Measurements from ENCODE around the gene ZAR1. TPM values are rescaled to one million over a fixed set of nuclear protein-coding genes. Genes with fewer than 3 reads are reported as not detected.

The ZAR1 gene
- total RNA-seq, 1 donor from 2014 or later = 2.5 TPM

DNA sequence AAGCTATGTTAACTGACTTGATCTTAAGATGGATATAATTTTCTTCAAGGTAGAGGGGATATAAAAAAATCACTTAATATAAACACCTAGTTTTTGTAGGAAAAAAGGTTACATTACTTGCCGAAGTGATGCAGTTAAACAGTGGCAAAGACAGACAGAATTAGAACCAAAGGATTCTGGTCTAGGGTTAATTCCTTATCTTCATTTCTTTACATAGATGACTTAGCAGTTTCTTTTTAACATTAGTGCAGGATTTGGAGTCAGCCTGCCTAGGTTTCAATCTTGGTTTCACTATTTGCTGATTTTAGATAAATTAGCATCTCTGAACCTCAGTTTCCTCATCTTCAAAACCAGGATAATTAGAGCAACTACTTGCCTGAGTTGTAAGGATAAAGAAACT, 14.3 kb downstream of the ZAR1 start:
- Histone ChIP-seq H3K27me3 (no peaks in the 10 kb centered on the region), H3K36me3 (peaks cover 0 to 20% of the 10 kb centered on the region in 2 donors), H3K4me1 (no peaks in the 10 kb centered on the region), H3K4me3 (no peak overlapping the region), H3K9me3 (no peaks in the 10 kb centered on the region), H3K27ac (no peak overlapping the region)
- TF ChIP-seq, protein P1, sequence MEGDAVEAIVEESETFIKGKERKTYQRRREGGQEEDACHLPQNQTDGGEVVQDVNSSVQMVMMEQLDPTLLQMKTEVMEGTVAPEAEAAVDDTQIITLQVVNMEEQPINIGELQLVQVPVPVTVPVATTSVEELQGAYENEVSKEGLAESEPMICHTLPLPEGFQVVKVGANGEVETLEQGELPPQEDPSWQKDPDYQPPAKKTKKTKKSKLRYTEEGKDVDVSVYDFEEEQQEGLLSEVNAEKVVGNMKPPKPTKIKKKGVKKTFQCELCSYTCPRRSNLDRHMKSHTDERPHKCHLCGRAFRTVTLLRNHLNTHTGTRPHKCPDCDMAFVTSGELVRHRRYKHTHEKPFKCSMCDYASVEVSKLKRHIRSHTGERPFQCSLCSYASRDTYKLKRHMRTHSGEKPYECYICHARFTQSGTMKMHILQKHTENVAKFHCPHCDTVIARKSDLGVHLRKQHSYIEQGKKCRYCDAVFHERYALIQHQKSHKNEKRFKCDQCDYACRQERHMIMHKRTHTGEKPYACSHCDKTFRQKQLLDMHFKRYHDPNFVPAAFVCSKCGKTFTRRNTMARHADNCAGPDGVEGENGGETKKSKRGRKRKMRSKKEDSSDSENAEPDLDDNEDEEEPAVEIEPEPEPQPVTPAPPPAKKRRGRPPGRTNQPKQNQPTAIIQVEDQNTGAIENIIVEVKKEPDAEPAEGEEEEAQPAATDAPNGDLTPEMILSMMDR (IDR thresholded peaks at IDR 0.05) = no peak
- TF ChIP-seq POLR2AphosphoS5 (IDR thresholded peaks at IDR 0.05; ENCODE audit: insufficient read depth in 1 of 2, low read depth in 1 of 2) = no peak
- TF ChIP-seq POLR2A (IDR thresholded peaks at IDR 0.05) = no peak
- intact Hi-C loops (cut with DNase I) = no loop called here
- DNase-seq (ENCODE audit: extremely low spot score in 2 of 2) = no peak

DNA sequence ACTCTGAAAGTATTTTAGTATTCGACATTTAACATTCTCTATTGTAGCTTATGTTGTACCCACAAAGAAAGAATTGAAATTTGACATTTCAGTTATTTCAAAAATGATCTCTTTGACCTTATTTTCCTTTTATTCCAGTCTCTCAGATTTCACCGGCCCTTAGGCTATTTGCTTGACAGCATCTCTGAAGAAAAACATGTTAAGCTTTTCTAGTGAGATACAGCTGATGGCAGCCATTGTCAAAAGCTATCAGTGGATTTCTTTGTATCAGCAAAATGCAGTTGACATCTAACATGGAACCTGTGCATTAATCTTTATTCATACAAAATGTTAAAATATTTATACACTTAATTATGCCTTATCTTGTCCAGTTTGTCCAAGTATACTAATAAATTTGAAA, 16.7 kb downstream of the ZAR1 start:
- intact Hi-C loops (cut with DNase I) = no loop called here
- Histone ChIP-seq H3K36me3 (peaks cover 0 to 29% of the 10 kb centered on the region in 2 donors), H3K4me3 (no peak overlapping the region), H3K27ac (no peak overlapping the region), H3K27me3 (no peaks in the 10 kb centered on the region), H3K4me1 (no peaks in the 10 kb centered on the region), H3K9me3 (no peaks in the 10 kb centered on the region)
- no peak for DNase-seq (ENCODE audit: extremely low spot score in 2 of 2)
- TF ChIP-seq, protein P1 (IDR thresholded peaks at IDR 0.05) = no peak
- TF ChIP-seq POLR2AphosphoS5 (IDR thresholded peaks at IDR 0.05; ENCODE audit: insufficient read depth in 1 of 2, low read depth in 1 of 2) (no peak), POLR2A (IDR thresholded peaks at IDR 0.05) (no peak)

DNA sequence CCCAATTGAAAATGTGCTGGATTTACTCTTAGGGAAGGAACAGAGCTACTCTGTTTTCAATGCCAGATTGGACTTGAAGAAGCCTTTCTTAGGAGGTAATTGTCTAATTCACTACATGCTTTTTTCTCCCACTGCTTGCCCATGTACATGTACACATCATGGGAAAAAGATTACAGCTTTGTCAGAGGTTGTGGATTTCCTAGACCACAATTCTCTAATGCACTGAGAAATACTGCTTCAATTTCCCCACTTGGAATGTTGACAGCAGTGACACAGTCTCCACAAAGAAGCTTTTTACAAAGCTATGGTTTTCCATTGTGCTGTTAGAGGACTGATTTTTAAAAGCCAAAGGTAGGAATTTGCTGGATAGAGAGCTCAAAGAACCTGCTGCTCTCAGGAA, 19.5 kb downstream of the ZAR1 start:
- Histone ChIP-seq H3K4me3 (no peak overlapping the region), H3K27ac (no peak overlapping the region), H3K9me3 (no peaks in the 10 kb centered on the region), H3K4me1 (no peaks in the 10 kb centered on the region), H3K36me3 (peaks cover 0 to 54% of the 10 kb centered on the region in 2 donors), H3K27me3 (no peaks in the 10 kb centered on the region)
- no peak for DNase-seq (ENCODE audit: extremely low spot score in 2 of 2)
- intact Hi-C loops (cut with DNase I) = no loop called here
- TF ChIP-seq, protein P1 (IDR thresholded peaks at IDR 0.05) = no peak
- TF ChIP-seq POLR2AphosphoS5 (IDR thresholded peaks at IDR 0.05; ENCODE audit: insufficient read depth in 1 of 2, low read depth in 1 of 2) (no peak), POLR2A (IDR thresholded peaks at IDR 0.05) (no peak)

DNA sequence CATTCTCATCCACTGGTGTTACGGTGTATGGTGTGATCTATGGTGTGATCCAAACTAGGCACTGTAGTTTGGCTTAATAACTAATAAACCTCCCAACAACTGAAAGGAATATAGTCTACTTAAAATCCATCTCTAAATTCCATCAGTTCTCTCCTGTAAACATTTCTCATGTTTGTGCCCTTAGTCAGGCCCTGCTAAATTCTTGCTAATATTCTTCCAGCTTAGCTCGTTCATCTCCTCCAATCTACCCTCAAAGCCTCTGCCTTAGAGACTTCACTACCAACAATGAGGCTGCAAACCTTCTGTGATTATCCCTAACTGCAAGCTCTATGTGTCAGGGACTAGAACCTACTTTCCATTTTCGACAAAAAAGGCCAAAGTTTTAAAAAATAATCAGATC, 28.1 kb downstream of the ZAR1 start:
- Histone ChIP-seq H3K9me3 (no peaks in the 10 kb centered on the region), H3K4me1 (no peaks in the 10 kb centered on the region), H3K27me3 (no peaks in the 10 kb centered on the region), H3K4me3 (no peak overlapping the region), H3K27ac (no peak overlapping the region), H3K36me3 (peaks cover 5 to 63% of the 10 kb centered on the region in 2 donors)
- no peak for TF ChIP-seq POLR2AphosphoS5 (IDR thresholded peaks at IDR 0.05; ENCODE audit: insufficient read depth in 1 of 2, low read depth in 1 of 2)
- TF ChIP-seq, protein P1 (IDR thresholded peaks at IDR 0.05) = no peak
- no peak for TF ChIP-seq POLR2A (IDR thresholded peaks at IDR 0.05)
- DNase-seq (ENCODE audit: extremely low spot score in 2 of 2) = no peak
- intact Hi-C loops (cut with DNase I) = no loop called here

DNA sequence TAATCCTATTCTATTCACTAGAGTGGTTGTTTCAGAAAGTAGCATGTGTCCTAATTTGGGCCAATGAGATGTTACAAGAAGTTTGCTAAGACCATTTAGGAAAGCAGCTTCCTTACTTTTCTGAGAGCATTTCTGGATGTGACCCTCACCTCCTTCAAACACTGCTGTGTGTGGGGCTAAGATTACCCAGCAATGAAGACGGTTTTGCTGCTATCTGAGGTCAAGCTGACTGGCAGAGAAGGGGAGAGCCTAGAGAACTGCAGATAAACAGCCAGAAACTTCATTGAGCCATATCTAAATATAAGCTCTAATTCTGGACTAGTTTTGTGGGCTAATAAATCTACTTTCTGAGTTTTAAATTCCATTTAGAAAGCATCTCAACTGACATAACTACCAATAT, 36.4 kb downstream of the ZAR1 start:
- Histone ChIP-seq H3K27me3 (no peaks in the 10 kb centered on the region), H3K27ac (no peak overlapping the region), H3K9me3 (no peaks in the 10 kb centered on the region), H3K36me3 (peaks cover 6 to 82% of the 10 kb centered on the region in 2 donors), H3K4me3 (no peak overlapping the region), H3K4me1 (no peaks in the 10 kb centered on the region)
- no peak for DNase-seq (ENCODE audit: extremely low spot score in 2 of 2)
- intact Hi-C loops (cut with DNase I) = no loop called here
- TF ChIP-seq POLR2A (IDR thresholded peaks at IDR 0.05) (no peak), POLR2AphosphoS5 (IDR thresholded peaks at IDR 0.05; ENCODE audit: insufficient read depth in 1 of 2, low read depth in 1 of 2) (no peak)
- TF ChIP-seq, protein P1 (IDR thresholded peaks at IDR 0.05) = no peak

Data from vagina (tissue), 2 donors.